GM19193 (cell line): Measurements from ENCODE around the gene LSAMP.

Experiments
- POLR2A ChIP-seq: IDR thresholded peaks from 4 replicates; pipeline ENCODE4 v1.6.1; 2011; ENCODE audit not compliant: insufficient read depth, insufficient read length; ENCODE audit errors: extremely low read depth

LSAMP gene

DNA sequence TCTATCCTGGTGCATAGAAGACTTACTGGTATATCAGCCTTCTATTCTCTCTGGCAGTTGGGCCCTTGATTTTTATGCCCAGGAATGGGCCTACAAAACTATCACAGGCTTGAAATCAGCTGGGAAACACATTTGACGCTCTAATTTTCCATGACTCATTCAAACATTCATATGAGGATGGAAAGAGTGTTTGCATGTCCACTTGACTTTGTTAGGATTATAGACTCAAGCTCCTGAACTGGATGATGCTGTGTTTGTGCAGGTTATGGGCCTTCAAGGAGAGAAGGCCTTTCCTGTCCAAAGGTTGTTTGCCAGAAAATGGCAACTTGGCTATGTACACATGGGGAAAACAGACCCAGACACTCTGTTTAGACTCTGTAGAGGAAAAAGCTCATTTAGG lies 602.1 kb downstream of the LSAMP start:
- no peak for TF ChIP-seq POLR2A

DNA sequence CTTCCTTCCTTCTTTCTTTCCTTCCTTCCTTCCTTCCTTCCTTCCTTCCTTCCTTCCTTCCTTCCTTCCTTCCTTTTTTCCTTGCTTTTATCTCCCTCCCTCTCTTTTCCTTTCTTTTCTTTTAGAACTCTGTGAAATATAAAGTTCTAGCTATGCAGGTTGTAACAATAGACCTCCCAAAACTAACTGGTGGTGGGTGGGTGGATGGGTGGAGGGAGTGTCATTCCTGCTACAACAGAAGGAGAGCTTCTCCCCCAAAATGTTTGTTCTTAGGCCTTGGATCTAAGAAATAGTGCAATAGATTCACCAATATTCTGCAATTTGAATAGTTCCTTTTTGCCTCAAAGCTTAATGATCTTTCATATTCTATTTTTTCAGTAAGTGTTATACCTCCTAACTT lies 606.0 kb downstream of the LSAMP start:
- TF ChIP-seq POLR2A: no peak

DNA sequence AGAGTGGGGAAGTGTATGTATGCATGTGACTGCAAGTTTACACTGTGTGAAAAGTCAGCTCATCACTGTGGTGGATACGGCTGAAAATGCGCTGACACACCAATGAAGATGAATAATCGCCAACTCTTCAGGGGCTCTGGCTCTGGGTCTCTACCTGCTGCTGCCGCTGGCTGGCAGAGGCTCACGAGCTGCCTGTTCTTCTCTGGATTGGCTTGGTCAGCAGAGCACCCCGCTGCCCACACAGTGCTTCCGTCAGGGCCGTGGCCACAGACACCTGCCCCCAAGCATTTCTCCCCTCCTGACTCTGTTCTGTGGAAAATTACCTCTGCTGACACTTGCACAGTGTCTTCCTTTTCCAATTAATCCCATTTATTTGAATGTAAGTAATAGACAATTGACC lies 606.5 kb downstream of the LSAMP start:
- no peak for TF ChIP-seq POLR2A

DNA sequence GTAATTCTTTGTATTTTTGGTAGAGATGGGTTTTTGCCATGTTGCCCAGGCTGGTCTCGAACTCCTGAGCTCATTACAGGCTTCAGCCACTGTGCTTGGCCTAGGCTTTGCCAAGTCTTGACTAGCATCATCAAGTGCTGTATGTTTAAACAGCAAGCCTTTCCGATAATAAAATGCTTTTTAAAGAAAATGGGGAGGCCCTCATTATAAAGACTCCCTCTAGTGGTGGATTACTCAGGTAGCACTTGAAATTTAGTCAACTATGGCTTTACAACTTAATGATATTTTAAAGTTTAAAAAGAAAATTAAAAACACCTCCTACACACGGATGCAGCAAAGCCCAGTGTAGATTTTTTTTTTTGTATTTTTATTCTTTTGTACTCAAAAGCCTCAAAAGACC lies 608.3 kb downstream of the LSAMP start:
- TF ChIP-seq POLR2A: no peak

DNA sequence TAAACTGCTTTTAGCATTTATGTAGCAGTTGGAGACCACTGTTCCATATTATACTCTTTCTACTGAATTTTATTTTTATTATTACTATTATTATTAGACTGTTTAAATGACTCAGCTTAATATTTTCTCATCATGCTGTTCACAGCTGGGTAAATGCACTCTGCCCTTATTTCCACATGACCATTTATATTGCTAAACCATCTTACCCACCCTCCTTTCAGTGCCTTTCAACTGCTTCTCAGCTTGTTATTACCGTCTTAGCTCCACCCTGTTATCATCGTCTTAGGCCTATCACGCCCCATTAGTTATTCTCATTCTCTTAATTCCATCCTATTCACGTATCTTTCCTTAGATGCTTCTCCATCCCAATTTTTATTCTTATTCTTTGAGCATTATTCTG lies 609.3 kb downstream of the LSAMP start:
- no peak for TF ChIP-seq POLR2A

GRCh38 chr3:115834068-115834467 lies 611.2 kb downstream of the LSAMP start:
- no peak for TF ChIP-seq POLR2A

DNA sequence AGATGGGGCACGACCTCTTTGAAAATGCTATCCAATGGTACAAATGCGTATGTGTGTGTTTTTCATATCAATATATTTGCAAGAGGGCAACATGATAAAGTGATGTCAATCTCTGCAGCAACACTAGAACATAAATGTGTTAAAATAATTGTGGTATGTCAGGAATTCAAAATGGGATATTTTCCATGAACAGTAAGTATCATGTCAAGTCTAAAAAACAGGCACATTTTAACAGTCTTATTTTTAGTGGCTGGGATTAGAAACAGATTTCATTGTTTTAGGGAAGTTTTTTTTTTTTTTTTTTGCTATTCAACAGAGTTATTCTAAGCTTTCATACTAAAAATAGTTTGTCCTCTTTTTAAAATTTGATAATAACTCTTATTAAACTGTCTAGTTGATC lies 612.2 kb downstream of the LSAMP start:
- no peak for TF ChIP-seq POLR2A

- no peak for TF ChIP-seq POLR2A
Measured at GRCh38 chr3:115832265-115832664, 613.0 kb downstream of the LSAMP start.

GRCh38 chr3:115831864-115832263 lies 613.4 kb downstream of the LSAMP start:
- TF ChIP-seq POLR2A: no peak

DNA sequence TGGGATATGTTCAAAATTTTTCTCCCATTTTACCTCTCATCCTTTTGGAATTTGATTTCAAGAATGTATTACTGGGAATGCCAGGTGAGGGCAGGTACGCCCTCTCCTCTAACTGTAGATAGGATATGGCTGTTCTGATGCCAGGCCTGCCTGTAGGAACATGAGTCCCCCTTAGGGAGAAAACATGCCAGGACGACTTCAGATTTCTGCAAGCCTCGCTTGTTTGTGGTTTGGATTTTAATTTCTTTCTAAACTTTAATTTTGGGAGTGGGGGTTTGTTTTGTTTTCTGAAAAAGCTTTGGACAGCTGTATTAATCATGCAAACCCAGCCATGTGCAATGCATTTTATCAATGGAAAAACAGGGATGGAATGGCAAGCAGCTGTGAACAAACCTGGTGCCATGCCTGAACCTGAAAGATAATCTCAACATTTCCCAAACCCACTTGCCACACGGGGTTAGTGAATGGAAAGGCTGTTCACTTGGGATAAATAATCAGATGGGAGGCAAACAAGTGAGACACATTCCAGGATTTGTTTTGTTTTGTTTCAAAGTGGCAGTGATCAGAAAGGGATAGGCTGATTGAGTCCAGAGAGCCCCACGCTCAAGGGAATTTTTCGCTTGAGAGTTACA lies 614.4 kb downstream of the LSAMP start:
- TF ChIP-seq POLR2A: no peak

DNA sequence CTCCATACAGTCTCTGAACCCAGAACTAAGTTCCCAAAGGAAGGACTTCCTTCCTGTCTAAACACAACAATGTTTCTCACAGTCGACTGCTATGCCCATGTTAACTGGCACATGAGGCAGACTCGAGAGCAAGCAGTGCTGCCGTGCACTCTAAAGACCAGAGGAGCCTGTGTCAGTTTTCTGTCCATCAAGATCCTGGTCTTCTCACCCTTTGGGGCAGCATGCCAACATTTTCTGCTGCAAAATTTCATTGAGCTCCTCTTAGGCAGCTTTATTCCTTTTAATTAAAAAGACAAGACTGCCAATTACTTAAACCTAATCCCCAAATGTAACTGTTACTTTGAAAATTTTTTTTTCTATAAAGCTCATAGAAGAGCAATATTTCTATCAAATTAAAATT lies 616.9 kb downstream of the LSAMP start:
- TF ChIP-seq POLR2A: no peak

DNA sequence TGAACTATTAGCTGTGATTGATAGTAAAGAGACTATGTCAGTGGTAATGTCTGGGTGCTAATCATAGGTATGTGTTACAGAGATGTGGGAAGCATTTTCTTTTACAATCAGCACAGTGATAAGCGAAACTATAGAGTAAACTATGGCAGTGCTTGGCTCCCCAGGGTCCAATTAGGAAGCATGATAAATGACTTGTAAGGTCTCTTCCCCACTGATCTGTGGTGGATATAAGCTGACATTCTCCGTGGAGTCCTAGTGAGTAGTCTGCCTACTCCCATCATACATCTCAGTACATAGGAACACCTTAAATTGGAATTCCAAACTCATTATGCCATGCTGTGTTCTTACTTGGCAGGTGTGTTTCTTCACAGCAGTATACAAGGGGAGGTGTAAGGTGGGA lies 617.8 kb downstream of the LSAMP start:
- TF ChIP-seq POLR2A: no peak

DNA sequence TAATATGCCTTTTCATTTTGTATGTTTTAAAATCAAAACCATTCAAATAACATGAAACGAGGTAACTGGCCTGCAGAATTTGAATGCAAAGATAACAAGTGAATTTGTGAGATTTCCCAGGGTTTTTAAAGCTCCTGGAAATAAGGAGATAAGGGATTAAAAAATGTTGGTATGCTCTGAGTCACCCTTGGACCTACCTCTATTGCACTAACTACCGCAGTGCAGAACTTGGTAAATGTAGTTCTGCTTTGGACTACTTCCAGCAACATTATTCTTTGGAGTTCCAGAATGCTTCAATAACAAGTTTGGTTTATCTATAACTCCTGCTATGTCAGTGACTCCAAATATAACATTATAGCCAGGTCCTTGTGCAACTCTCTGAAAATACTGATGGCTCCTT lies 620.2 kb downstream of the LSAMP start:
- TF ChIP-seq POLR2A: no peak

DNA sequence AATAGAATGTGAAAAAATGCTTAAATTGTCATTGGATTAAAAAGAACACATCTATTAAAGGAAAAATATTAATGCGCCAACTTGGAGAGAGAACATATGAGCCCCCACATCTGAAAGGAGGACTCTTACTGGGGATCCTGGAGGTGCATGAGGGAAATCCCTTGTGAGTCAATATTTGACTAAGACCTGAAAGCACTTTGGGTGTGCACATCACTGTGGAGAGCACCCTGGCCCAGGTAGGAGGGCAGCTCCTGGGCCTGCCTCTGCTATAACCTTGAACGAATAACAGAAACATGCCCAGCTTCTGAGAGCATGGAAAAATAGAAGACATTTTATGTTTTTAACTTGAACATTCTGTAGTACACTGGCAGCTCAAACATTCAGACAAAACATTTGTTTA lies 622.2 kb downstream of the LSAMP start:
- no peak for TF ChIP-seq POLR2A

- no peak for TF ChIP-seq POLR2A
Measured at GRCh38 chr3:115822579-115822978, 622.7 kb downstream of the LSAMP start.

- no peak for TF ChIP-seq POLR2A
Measured at GRCh38 chr3:115819785-115820384, 625.4 kb downstream of the LSAMP start.
